GM12878 (cell line): ENCODE data around the gene MARCHF10.

ENCODE experiments used
- GATAD2B ChIP-seq: fragments of 450-650 bp; conservative IDR thresholded peaks from 2 replicates; pipeline ENCODE4 v1.6.1; 2017; ENCODE audit warnings: low read depth, mild to moderate bottlenecking, moderate library complexity
- NR2C2 ChIP-seq: IDR thresholded peaks from 2 replicates; pipeline ENCODE4 v1.6.1; 2011; ENCODE audit warnings: borderline replicate concordance, low read depth; ENCODE audit not compliant: control insufficient read depth, insufficient read length
- PBX3 ChIP-seq: IDR thresholded peaks from 2 replicates; pipeline ENCODE4 v1.6.1; 2011; ENCODE audit warnings: mild to moderate bottlenecking, low read depth, low read length, moderate library complexity; ENCODE audit not compliant: insufficient replicate concordance
- RUNX3 ChIP-seq: IDR thresholded peaks from 2 replicates; pipeline ENCODE4 v1.6.1; 2012; ENCODE audit warnings: low read length, inconsistent platforms

- no peak for TF ChIP-seq GATAD2B
- TF ChIP-seq RUNX3 = no peak
- TF ChIP-seq NR2C2 = no peak
- TF ChIP-seq PBX3 = no peak
Observed at GRCh38 chr17:62818526-62818925, 10.4 kb upstream of the MARCHF10 start.
